Ishikawa (cell line): ENCODE measurements around the gene DEPDC5.

Source experiments
- CEBPB ChIP-seq: IDR thresholded peaks from 2 replicates; pipeline ENCODE4 v1.6.1; 2012
- EP300 ChIP-seq: IDR thresholded peaks from 2 replicates; pipeline ENCODE4 v1.6.1; 2012; ENCODE audit warnings: borderline replicate concordance
- FOXM1 ChIP-seq: IDR thresholded peaks from 2 replicates; pipeline ENCODE4 v1.6.1; 2012; ENCODE audit warnings: low read depth, borderline replicate concordance
- RAD21 ChIP-seq: IDR thresholded peaks from 2 replicates; pipeline ENCODE4 v1.6.1; 2012; ENCODE audit warnings: low read depth
- REST ChIP-seq: IDR thresholded peaks from 2 replicates; pipeline ENCODE4 v1.6.1; 2012; ENCODE audit warnings: low read depth, mild to moderate bottlenecking
- TAF1 ChIP-seq: IDR thresholded peaks from 2 replicates; pipeline ENCODE4 v1.6.1; 2012; ENCODE audit warnings: low read depth, mild to moderate bottlenecking
- TCF12 ChIP-seq: IDR thresholded peaks from 2 replicates; pipeline ENCODE4 v1.6.1; 2012; ENCODE audit warnings: low read depth
- TEAD4 ChIP-seq: IDR thresholded peaks from 2 replicates; pipeline ENCODE4 v1.6.1; 2012
- USF1 ChIP-seq: IDR thresholded peaks from 2 replicates; pipeline ENCODE4 v1.6.1; 2012
- ZBTB7A ChIP-seq: IDR thresholded peaks from 2 replicates; pipeline ENCODE4 v1.6.1; 2012; ENCODE audit warnings: low read depth
- TF ChIP-seq, protein P1 (sequence below): IDR thresholded peaks from 2 replicates; pipeline ENCODE4 v1.6.1; 2012

- no peak for TF ChIP-seq TCF12
- no peak for TF ChIP-seq RAD21
- TF ChIP-seq, protein P1, sequence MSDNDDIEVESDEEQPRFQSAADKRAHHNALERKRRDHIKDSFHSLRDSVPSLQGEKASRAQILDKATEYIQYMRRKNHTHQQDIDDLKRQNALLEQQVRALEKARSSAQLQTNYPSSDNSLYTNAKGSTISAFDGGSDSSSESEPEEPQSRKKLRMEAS = no peak
- TF ChIP-seq TEAD4 = no peak
- no peak for TF ChIP-seq REST
- no peak for TF ChIP-seq CEBPB
- TF ChIP-seq EP300 = no peak
- TF ChIP-seq ZBTB7A = no peak
- no peak for TF ChIP-seq USF1
- TF ChIP-seq TAF1 = no peak
- no peak for TF ChIP-seq FOXM1
Measured at GRCh38 chr22:31871480-31871879, 117.7 kb downstream of the DEPDC5 start.
